Stomach smooth muscle (tissue), 2 donors: ENCODE results near the gene PACSIN1.

Experiments
- H3K27ac ChIP-seq: one replicate; pipeline ENCODE4 v1.7.0; 2013; ENCODE audit warnings: mild to moderate bottlenecking, low read length, inconsistent platforms
- H3K27me3 ChIP-seq, 2 donors: one replicate each; pipeline ENCODE4 v1.7.0; 2013; ENCODE audit warnings: low read length in 2 of 2; ENCODE audit not compliant: insufficient read depth in 2 of 2, control insufficient read depth in 1 of 2
- H3K36me3 ChIP-seq, 2 donors: one replicate each; pipeline ENCODE4 v1.7.0; 2013; ENCODE audit warnings: low read length in 2 of 2; ENCODE audit not compliant: control insufficient read depth in 2 of 2, insufficient read depth in 2 of 2
- H3K4me1 ChIP-seq: one replicate; pipeline ENCODE4 v1.7.0; 2013; ENCODE audit warnings: low read length; ENCODE audit not compliant: control insufficient read depth, insufficient read depth
- H3K4me3 ChIP-seq, 2 donors: one replicate each; pipeline ENCODE4 v1.7.0; 2013; ENCODE audit warnings: low read length in 2 of 2
- H3K9ac ChIP-seq, 2 donors: one replicate each; pipeline ENCODE4 v1.7.0; 2013; ENCODE audit warnings: low read length in 2 of 2, mild to moderate bottlenecking in 1 of 2
- H3K9me3 ChIP-seq, 2 donors: one replicate each; pipeline ENCODE4 v1.7.0; 2013; ENCODE audit warnings: low read length in 2 of 2; ENCODE audit not compliant: control insufficient read depth in 2 of 2
- donor health status: healthy.
- donor health status: Pancreatic carcinoma.

The PACSIN1 gene

GRCh38 chr6:34558172-34558714, 92.4 kb downstream of the PACSIN1 start:
- H3K4me3 ChIP-seq: no peak overlapping the region
- peaks cover 4 to 8% of the 10 kb centered on the region in 2 donors for H3K9me3 ChIP-seq
- no peaks in the 10 kb centered on the region for H3K36me3 ChIP-seq
- H3K27ac ChIP-seq: no peak overlapping the region
- no peaks in the 10 kb centered on the region for H3K4me1 ChIP-seq
- no peak overlapping the region for H3K9ac ChIP-seq
- peaks cover 0 to 2% of the 10 kb centered on the region in 2 donors for H3K27me3 ChIP-seq

DNA sequence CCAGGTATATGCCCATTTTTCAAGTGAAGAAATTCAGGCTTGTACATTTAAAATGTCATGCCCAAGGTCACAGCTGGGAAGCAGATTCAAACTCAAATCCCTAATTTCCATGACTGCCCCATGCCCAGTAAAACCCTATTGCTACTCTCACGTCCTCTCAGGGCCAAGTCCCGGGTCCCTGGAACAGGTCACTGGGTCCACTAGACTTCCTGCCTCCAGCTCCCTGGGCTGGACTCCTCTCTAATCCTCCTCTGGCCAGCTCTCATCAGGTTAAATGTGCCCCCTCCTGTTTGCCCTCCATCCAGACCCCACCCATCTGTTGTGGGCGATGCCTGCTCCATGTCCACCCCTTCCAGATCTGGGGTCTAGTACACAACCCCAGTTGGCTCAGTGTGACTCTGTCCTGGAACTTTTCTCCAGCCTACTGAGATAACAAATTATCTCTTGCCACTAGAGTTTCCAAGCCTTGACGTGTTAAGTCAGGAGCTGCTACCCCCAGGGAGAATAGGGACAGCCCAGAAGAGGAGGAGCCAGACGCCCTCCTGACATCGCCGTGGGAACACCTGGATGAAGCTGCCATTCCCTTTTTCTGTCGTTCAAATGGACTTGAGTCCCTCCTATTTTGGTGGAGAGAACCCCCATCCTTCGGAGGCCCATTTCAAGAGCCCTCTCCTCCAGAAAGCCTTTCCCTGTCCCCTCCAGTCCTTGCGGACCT, 93.9 kb downstream of the PACSIN1 start:
- no peak overlapping the region for H3K27ac ChIP-seq
- no peak overlapping the region for H3K9ac ChIP-seq

DNA sequence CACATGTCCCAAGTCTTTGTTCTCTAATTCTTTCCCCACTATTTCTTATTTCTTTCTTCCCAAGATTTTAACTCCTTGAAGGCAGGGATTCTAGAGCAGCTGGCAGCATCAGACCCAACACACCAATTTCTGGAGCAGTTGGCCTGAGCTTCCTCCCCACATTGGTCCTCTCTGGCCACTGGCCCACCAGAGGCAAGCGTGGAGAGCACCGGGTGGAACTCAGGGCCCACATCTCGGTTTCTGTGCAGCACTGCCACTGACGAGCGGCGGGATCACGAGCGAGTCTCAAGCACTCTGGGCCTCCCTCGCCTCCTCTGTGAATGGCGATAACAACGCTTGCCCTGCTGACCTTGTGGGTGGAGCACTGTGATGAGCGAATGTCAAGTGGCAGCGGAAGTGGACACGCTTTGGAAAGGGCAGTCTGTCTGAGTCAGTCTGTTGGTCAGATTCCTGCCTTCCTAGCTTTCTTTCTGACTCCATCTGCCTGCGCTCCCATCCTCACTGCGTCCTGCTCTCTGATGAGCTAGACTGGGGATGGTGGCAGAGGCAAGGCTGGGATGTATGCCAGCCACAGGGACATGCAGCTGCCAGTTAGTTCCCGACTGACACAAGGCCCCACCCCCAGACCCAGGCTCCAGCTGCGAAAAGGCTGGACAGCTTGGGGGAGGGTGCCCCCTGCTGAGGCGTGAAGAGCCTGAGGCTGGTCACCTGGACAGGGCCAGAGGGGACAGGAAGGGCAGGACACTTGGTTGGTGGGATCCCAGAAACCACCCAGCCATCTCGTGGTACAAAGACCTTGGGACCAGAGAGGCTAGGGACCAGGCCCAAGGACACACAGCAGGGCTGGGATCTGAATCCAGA, 94.7 kb downstream of the PACSIN1 start:
- H3K27me3 ChIP-seq: peaks cover 0 to 2% of the 10 kb centered on the region in 2 donors
- no peaks in the 10 kb centered on the region for H3K36me3 ChIP-seq
- H3K4me1 ChIP-seq: no peaks in the 10 kb centered on the region
- H3K4me3 ChIP-seq: no peak overlapping the region
- H3K9ac ChIP-seq: no peak overlapping the region
- peaks cover 4 to 8% of the 10 kb centered on the region in 2 donors for H3K9me3 ChIP-seq
- H3K27ac ChIP-seq: no peak overlapping the region

More for the DNA sequence above, 93.9 kb downstream of the PACSIN1 start:
- Histone ChIP-seq H3K27me3 (peaks cover 0 to 2% of the 10 kb centered on the region in 2 donors), H3K9me3 (peaks cover 4 to 8% of the 10 kb centered on the region in 2 donors), H3K4me3 (no peak overlapping the region), H3K36me3 (no peaks in the 10 kb centered on the region), H3K4me1 (no peaks in the 10 kb centered on the region)

GRCh38 chr6:34561227-34561530, 95.3 kb downstream of the PACSIN1 start:
- no peaks in the 10 kb centered on the region for H3K4me1 ChIP-seq
- H3K9me3 ChIP-seq: peaks cover 4 to 8% of the 10 kb centered on the region in 2 donors
- H3K9ac ChIP-seq: no peak overlapping the region
- H3K4me3 ChIP-seq: no peak overlapping the region
- H3K27ac ChIP-seq: no peak overlapping the region
- H3K27me3 ChIP-seq: peaks cover 0 to 2% of the 10 kb centered on the region in 2 donors
- H3K36me3 ChIP-seq: no peaks in the 10 kb centered on the region

- Histone ChIP-seq H3K27me3 (peaks cover 1 to 3% of the 10 kb centered on the region in 2 donors), H3K9me3 (peaks cover 4 to 8% of the 10 kb centered on the region in 2 donors), H3K9ac (no peak overlapping the region), H3K27ac (no peak overlapping the region), H3K4me3 (no peak overlapping the region), H3K4me1 (no peaks in the 10 kb centered on the region), H3K36me3 (no peaks in the 10 kb centered on the region)
Observed at GRCh38 chr6:34562350-34562749, 96.5 kb downstream of the PACSIN1 start.

GRCh38 chr6:34562861-34563512, 97.1 kb downstream of the PACSIN1 start:
- Histone ChIP-seq H3K27me3 (peaks cover 3 to 5% of the 10 kb centered on the region in 2 donors), H3K27ac (no peak overlapping the region), H3K36me3 (no peaks in the 10 kb centered on the region), H3K9ac (no peak overlapping the region), H3K4me1 (no peaks in the 10 kb centered on the region), H3K4me3 (no peak overlapping the region), H3K9me3 (peaks cover 4 to 8% of the 10 kb centered on the region in 2 donors)

GRCh38 chr6:34563513-34563870, 97.6 kb downstream of the PACSIN1 start:
- H3K9ac ChIP-seq: no peak overlapping the region
- H3K4me3 ChIP-seq: no peak overlapping the region
- peaks cover 7 to 8% of the 10 kb centered on the region in 2 donors for H3K27me3 ChIP-seq
- H3K9me3 ChIP-seq: peaks cover under 1 to 4% of the 10 kb centered on the region in 2 donors
- no peaks in the 10 kb centered on the region for H3K4me1 ChIP-seq
- no peak overlapping the region for H3K27ac ChIP-seq
- H3K36me3 ChIP-seq: no peaks in the 10 kb centered on the region

- H3K9ac ChIP-seq: no peak overlapping the region
- H3K4me3 ChIP-seq: no peak overlapping the region
- no peak overlapping the region for H3K27ac ChIP-seq
- peaks cover 12 to 15% of the 10 kb centered on the region in 2 donors for H3K27me3 ChIP-seq
- no peaks in the 10 kb centered on the region for H3K36me3 ChIP-seq
- no peaks in the 10 kb centered on the region for H3K9me3 ChIP-seq
- H3K4me1 ChIP-seq: no peaks in the 10 kb centered on the region
Observed at GRCh38 chr6:34564181-34564580, 98.3 kb downstream of the PACSIN1 start.

DNA sequence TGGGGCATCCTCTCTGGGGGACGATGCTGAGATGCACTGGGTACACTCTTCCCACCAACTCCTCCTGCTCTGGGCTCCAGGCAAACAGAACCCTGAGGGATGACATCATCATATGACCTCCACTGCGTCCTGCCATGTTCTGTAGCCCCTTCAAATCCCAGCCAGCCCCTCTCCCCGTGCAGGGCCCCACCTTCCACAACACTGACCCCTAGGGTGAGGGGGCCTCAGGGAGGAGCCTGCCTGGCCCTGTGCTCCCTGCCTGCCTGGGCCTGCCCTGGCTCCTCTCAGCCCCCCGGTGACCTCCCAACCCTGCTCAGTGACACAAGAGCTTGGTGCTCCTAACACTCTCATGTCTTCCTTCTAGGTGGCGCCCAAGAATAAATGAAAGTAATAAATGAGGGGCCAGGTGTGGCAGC, 99.9 kb downstream of the PACSIN1 start:
- no peaks in the 10 kb centered on the region for H3K9me3 ChIP-seq
- H3K36me3 ChIP-seq: no peaks in the 10 kb centered on the region
- no peak overlapping the region for H3K4me3 ChIP-seq
- H3K4me1 ChIP-seq: no peaks in the 10 kb centered on the region
- H3K27ac ChIP-seq: no peak overlapping the region
- no peak overlapping the region for H3K9ac ChIP-seq
- peaks cover 17 to 24% of the 10 kb centered on the region in 2 donors for H3K27me3 ChIP-seq

- H3K9me3 ChIP-seq: no peaks in the 10 kb centered on the region
- H3K36me3 ChIP-seq: no peaks in the 10 kb centered on the region
- peaks cover 23 to 26% of the 10 kb centered on the region in 2 donors for H3K27me3 ChIP-seq
- no peak overlapping the region for H3K4me3 ChIP-seq
- no peak overlapping the region for H3K27ac ChIP-seq
- H3K4me1 ChIP-seq: no peaks in the 10 kb centered on the region
- no peak overlapping the region for H3K9ac ChIP-seq
Observed at GRCh38 chr6:34566830-34567546, 101.1 kb downstream of the PACSIN1 start.
